SIG-M5 (cell line): ENCODE data around the gene CADPS2.
"Not testable (repeated sequence)": the region's sequence is repeated elsewhere in the genome, so short reads cannot be mapped to it uniquely, and the experiment has no call there.

Source experiments
- DNase-seq: peaks from one replicate; lab custom pipeline; 2025; lab: John Stamatoyannopoulos, UW

Gene CADPS2

DNA sequence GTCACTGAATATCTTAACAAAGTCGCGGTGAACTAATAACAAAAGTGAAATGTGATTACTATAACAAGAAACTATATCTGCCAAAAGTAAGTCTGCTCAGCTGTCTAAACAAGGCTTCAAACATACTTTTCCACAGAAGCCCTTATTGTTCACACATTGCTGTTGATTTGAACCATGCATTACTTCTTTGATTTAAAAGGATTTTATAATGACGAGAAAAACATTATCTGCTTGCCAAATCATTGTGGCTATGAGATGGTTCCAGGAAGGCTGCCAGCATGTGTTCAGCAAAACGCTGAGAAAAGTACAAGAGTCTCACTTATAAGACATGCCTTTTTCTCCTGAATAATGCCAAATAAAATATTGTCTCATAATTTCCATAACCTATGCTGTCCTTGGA is 211.8 kb downstream of the CADPS2 start:
- no peak for DNase-seq

GRCh38 chr7:122673951-122674350 is 212.3 kb downstream of the CADPS2 start:
- no peak for DNase-seq

GRCh38 chr7:122672536-122672935 is 213.7 kb downstream of the CADPS2 start:
- DNase-seq, result no peak

DNA sequence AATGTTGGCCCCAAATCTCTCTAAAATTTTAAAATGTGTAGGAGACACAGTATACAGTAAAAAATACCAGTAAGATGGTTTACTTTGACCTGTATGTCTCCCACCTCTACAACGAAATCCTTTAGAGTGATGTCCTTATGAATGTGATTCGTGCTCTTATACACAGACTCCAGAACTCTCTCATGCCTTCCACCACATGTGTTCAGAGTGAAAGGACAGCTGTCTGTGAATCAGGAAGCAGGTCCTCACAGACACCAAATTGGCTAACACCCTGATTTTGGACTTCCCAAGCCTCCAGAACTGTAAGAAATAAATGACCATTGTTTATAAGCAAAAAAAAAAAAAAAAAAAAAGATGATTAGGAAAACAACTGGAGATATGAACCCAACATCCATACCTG is 222.5 kb downstream of the CADPS2 start:
- DNase-seq, result no peak

- no peak for DNase-seq
Measured at GRCh38 chr7:122658856-122659255, 227.4 kb downstream of the CADPS2 start.

- no peak for DNase-seq
Measured at GRCh38 chr7:122653685-122654084, 232.6 kb downstream of the CADPS2 start.

- DNase-seq, result no peak
Measured at GRCh38 chr7:122652876-122653275, 233.4 kb downstream of the CADPS2 start.

DNA sequence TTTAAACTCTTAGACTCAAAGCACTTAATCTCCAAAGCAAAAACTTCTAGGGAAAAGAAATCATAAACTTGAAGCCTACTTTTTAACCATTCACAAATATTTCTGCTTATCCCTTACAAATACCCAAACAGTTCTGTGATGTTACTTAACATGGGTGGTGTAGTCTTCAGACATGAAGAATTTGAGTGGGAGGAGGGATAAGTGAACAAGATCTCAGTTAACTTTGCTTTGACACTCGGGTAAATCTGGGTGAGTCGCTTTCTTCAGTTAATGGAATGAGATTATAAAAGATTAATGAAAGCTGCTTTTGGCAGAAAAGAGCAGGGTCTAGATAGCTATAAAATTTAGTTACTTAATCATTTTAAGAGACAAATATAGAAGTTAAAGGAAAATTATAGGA is 234.8 kb downstream of the CADPS2 start:
- DNase-seq, result no peak

DNA sequence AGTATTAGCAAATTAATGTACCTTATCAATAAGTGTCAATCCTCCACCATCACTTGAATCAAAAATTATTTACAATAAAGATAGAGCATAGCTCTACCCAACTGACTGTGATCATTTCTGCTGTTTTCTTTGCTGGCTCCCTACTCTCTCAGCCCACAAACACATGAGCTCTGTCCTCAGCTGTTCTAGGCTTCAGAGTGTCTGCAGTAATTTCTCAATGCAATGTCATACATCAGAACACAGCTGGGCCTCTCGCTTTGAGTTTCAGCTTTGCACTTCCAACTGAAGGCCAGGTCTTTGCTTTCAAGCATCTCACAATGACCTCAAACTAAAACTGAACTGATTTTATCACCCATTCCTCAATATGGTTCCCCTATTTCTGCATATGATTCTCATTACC is 243.0 kb downstream of the CADPS2 start:
- DNase-seq, result no peak

GRCh38 chr7:122638459-122638858 is 247.8 kb downstream of the CADPS2 start:
- DNase-seq, result no peak

DNA sequence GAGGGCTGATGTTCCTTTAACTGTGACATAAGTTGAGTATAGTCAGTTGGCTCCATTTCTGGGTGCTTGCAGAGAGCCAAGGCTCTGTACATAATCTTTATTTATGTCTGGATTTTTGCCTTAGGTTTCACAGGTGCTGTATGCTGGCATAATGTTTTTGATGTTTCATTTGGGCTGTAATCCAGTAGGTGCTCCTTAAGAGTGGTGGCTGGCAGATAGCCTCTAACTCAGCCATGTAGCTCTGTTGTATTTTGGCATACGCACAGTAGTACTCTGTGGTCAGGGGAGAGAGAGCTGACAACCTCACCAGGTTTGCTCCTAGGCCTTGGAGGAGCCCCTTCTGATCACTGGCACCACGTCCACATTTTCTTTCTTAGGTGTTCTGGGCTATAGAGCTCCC is 248.5 kb downstream of the CADPS2 start:
- DNase-seq, result no peak

- DNase-seq, result not testable (repeated sequence)
Measured at GRCh38 chr7:122635481-122635880, 250.8 kb downstream of the CADPS2 start.

DNA sequence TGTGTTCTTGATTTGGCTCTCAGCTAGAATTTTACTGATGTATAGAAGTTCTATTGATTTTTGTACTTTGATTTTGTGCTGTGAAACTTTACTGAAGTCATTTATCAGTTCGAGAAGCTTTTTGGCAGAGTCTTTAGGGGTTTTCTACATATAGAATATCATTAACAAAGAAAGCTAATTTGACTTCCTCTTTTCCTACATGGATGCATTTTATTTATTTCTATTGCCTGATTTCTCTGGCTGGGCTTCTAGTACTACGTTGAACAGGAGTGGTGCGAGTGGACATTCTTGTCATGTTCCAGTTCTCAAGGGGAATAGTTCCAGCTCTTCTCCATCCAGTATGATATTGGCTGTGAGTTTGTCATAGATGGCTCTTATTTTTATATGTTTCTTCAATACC is 252.8 kb downstream of the CADPS2 start:
- no peak for DNase-seq

DNA sequence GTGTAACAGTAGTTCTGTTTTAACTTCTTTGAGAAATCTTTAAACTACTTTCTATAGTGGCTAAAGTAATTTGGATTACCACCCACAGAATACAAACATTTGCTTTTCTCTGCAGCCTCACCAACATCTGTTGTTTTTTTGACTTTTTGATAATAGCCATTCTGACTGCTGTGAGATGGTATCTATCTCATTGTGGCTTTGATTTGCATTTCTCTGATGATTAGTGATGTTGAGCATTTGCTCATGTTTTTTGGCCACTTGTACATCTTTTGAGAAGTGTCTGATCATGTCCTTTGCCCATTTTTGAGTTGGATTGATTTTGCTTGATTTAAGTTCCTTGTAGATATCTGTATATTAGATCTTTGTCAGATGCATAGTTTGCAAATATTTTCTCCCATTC is 254.0 kb downstream of the CADPS2 start:
- no peak for DNase-seq

GRCh38 chr7:122629412-122629953 is 256.8 kb downstream of the CADPS2 start:
- no peak for DNase-seq

- no peak for DNase-seq
Measured at GRCh38 chr7:122628651-122629411, 257.4 kb downstream of the CADPS2 start.

DNA sequence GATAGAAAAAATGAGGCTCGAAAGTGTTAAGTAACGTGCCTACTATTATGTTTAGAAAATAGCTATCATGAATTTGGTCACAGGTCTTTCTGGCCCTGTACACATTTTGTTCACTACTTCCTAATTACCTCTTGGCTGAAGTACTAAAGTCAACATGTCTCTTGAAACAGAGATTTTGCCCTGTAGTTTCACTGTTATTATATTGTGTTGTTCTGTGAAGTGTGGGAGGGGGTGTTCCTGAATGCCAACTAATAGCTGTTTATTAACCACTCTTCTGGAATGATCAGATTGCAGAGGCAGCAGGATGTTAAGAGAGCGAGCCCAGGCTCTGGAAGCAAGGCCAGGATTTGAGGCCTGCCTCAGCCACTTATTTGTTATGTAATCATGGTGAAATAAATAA is 259.5 kb downstream of the CADPS2 start:
- no peak for DNase-seq

GRCh38 chr7:122622682-122623081 is 263.6 kb downstream of the CADPS2 start:
- no peak for DNase-seq

- DNase-seq, result no peak
Measured at GRCh38 chr7:122619664-122620063, 266.6 kb downstream of the CADPS2 start.

- no peak for DNase-seq
Measured at GRCh38 chr7:122618585-122619189, 267.6 kb downstream of the CADPS2 start.

DNA sequence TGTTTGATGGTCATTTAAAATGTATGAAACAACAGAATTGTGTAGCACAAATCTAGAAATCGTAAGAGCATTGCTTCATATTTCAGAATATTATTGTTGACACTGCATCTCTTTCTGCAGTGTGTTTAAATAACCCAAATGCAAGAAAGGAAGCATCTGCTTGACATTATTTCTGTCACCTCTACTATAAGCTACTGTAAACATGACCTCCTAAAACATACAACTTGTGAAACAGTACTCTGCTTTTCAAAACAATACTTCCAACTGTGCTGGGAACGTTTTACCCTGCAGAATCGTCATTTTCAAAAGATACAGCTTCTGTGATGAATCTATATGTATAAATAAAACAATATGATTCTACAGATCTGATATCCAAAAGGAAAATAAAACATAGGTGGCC is 269.3 kb downstream of the CADPS2 start:
- no peak for DNase-seq

DNA sequence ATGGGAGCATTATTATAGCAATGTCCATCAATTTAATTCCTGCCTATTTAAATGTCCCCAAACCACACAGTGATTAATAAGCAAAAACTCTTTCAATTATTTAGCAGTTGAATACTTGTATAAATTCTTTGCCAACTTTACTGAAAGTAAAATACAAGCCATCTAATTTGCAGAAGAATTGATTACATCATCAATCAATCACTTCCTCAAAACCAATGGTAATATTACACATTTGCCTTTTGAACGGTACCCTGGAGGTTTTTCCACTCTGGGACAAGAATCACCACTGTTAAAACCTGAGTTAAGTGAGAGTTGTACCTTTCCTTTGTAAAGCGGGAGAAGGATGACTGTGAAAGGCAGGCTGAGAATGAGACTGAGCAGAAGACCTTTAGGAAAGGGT is 280.3 kb downstream of the CADPS2 start:
- no peak for DNase-seq

DNA sequence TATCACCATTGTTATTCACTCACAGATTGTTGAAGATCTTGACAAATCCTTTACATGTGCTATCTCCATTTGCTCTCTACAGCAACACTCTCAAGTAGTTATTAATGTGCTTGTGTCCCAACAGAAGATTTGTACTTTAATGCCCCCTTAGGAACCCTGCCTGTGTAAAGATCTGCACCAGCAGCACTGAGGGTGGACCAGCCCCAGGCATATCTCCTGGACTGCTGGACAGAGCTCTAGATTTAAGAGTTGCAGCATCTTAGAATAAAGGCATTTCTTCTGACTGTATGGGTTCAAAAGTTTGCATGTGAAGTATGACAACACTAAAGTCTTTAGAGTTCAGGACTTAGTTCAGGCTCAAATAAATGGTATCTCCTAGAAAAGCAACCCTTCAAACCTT is 282.0 kb downstream of the CADPS2 start:
- no peak for DNase-seq

- DNase-seq, result no peak
Measured at GRCh38 chr7:122602800-122603199, 283.5 kb downstream of the CADPS2 start.
